Right ventricle myocardium superior (tissue), 1 donor: ENCODE data around the gene ANKLE2. TPM values are rescaled to one million over a fixed set of nuclear protein-coding genes. Genes with fewer than 3 reads are reported as not detected.

Experiments
- ATAC-seq: fragments of 200-7000 bp; cut with Tn5 transposase; one replicate; pipeline ENCODE4 v1.9.1; 2020; ENCODE audit warnings: mild to moderate bottlenecking; ENCODE audit not compliant: poor library complexity
- DNase-seq: peaks from one replicate; pipeline ENCODE4 v3.0.0-alpha.2; 2020
- intact Hi-C: fragments of 100-400 bp; cut with DNase I; formaldehyde crosslinking; loops from one replicate; pipeline ENCODE4 v1.11.2; 2022
- total RNA-seq: library from RNA; stranded (reverse); fragmentation: NEBNext Ultra II Directional; extraction: Animal tissue kit (Norgen Biotek cat#: 25700); gene quantifications from one replicate; pipeline ENCODE4 v1.2.1, GENCODE V29; 2021
- donor health status: DM: no; HTN: yes; CAD: no; lungs with severe emphysema.

ANKLE2 gene
- total RNA-seq, 1 donor from 2014 or later: 25.6 TPM

DNA sequence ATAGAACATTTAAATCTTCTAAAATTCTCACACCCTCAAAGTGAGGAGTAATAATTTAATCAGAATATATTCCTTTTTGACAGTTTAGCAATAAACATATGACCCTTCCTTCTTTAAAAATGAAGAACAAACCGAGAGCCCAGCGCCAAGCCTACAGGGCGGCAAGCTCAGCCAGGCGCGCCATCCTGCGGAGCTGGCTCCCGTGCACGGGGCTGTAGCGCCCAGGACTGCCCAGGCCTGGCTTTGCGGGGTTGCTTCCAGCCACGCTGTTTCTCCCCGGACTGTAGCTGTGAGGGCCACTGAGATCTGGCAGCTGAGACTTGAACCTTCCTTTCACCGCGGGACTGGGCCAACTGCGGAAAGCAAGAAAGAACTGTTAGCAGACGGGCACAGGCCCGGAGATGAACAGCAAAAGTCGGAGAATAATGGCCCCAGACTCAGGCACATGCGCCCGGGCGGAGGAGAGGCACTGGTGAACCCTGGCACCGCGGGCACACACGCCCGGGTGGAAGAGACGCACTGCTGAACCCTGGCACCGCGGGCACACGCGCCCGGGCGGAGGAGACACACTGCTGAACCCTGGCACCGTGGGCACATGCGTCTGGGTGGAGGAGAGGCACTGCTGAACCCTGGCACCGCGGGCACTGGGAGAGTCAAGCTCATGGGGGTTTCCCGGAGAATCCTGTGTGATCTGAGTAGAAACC, 34.4 kb downstream of the ANKLE2 start:
- DNase-seq (peak; percentile 17), ATAC-seq (no peak)
- intact Hi-C loops: no loop called here

DNA sequence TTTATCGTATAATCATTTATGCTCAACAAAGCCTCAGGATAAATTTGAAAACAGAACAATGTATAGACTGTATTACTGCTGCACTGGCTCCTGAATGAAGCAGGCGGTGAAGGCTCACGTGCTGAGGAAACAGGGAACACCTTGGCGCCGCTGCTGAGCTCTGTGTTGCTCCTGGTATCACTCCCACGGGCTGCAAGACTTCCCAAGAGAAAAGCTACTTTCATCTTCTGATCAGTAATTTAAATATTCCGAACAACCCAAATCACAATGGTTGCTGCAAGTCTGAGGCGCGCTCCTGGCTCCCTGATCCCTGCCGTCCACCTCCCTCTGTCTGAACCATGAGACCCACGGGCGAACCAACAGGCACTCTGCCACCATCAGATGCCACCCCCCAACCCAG, 35.2 kb downstream of the ANKLE2 start:
- ATAC-seq: no peak
- intact Hi-C loops: no loop called here

DNA sequence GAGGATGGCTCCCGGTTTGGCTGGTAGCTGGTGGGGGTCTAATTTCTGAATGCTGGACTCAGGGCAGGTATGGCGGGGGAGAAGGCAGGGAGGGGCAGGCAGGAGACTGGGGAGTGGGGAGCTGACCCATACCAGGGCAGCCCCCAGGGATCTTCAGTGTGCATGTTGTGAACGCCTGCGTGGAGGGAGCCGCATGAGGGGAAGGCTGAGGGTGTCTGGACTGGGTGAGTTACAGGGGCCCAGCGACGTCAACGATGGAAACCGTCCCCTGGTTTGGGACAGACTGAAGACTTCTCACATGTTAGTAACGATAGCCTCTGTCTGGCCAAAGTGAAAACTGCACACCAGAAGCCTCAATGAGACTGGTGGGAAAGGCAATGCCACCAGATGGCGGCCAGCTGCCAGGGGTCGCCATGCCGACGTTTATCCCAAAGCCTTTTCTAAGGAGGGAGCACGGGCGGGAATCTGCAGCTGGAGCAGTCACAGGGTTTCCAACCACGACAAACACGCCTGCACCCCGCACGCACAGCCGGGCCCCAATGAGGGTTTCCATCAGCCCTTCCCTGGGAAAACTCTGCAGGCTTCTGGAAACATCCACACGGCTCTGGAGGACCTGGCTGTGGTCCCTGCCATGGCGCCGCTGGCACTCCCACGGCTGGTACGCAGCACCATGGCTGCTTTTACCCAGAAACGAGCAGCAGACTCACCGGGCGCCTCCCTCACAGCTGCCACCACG, 37.0 kb downstream of the ANKLE2 start:
- no peak for ATAC-seq
- peak; percentile 17 for DNase-seq
- intact Hi-C loops: no loop called here

More for the DNA sequence above, 35.2 kb downstream of the ANKLE2 start:
- DNase-seq: peak; percentile 6

DNA sequence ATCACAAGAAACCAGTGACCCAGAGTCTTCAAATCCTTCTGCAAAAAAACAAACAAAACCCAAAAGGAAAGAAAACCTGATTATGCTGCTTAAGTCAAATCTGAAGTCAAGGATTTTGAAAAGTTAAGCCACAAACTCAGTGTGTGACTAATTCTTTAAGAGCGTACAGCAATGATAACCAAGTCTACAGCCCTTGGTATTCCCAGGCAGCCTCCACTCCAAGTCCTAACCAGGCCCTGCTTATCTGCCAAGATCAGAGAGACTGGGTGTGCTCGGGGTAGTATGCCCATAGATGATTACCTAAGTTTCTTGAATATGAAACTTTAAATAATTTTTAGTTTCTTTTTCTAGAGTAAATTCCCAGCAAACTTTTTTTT, 37.9 kb downstream of the ANKLE2 start:
- DNase-seq: no peak
- intact Hi-C loops: no loop called here
- ATAC-seq: no peak

DNA sequence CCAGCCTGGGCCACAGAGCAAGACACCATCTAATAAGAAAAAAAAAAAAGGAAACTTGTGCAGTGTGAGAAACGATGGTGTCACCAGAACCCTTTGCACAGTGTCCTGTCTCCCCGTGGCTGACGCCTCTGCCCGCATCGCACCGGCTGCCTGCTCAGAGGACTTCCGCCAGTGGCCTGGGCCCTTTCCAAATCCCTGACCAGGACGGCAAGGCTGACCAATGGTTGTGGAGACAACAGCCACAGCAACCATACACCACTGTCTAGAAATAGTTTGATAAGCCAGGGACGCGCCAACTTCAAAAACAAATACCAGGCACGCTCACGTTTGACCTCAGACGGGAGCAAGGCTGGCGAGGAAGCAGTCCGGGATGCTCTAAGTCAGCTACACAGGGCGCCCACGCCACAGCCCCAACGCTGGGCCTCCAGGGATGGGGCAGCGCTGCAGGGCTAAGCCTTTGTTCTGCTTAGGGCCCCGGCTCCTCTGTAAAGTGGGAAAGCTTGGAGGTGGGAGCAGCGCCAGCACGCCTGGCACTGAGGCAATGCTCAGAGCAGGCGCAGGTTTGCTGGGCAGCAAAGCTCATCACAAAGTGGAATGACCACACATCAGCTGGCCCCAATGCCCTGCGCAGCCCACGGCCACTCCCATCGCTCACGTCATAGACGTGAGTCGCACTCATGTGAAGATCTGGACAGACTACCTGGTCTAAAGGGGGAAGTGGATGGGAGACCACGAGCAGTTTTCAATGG, 38.4 kb downstream of the ANKLE2 start:
- DNase-seq (peak; percentile 60), ATAC-seq (peak; percentile 86)
- intact Hi-C loops: no loop called here

DNA sequence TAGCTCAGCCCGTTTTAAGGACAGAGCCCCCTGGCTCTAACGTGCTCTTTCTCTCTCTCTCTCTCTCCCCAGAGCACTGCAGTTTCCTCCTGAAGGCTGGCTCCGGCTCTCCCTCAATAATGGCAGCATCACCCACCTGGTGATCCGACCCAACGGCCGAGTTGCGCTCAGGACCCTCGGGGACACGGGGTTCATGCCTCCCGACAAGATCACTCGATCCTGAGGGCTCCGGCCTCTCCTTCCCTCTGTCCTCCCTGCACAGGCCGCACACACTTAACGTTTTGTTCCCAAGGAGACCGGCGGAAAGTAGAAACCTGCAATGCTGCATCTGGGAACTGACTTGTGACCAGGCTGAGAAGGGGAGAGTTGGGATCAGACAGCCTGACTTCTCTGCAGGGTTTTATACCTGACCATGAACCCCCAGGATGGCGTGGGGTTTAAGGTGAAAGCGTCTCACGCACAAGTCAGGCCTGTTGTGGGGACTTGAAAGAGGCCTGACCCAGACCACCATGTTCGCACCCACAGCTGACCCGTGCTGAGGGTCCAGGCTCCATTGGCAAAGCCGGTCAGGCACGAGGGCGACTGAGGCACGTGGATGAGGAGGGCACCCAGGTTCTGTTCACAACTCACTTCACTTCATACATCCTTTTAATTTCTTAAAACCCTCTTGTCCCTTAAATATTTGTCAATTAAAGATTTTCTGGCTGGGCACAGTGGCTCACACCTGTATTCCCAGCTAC, 40.9 kb downstream of the ANKLE2 start:
- DNase-seq (peak; percentile 33), ATAC-seq (no peak)
- intact Hi-C loops: no loop called here

DNA sequence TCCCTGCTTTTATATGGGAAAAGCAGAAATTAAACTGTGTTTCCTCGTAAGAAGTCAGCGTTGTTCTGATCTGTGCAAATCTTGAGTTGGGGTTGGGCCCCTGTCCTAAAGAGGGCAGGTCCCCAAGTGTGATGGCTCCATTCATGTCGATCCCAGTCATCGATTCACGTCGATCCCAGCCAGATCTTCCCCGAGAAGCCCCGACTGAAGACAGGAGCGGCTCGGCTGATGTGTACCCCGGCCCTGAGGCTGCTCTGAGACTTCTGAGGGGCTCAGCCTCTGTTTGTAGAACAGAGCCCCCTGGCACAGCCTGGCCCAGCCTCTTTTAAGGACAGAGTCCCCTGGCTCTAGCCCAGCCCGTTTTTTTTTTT, 41.7 kb downstream of the ANKLE2 start:
- DNase-seq (peak; percentile 26), ATAC-seq (no peak)
- intact Hi-C loops: no loop called here

DNA sequence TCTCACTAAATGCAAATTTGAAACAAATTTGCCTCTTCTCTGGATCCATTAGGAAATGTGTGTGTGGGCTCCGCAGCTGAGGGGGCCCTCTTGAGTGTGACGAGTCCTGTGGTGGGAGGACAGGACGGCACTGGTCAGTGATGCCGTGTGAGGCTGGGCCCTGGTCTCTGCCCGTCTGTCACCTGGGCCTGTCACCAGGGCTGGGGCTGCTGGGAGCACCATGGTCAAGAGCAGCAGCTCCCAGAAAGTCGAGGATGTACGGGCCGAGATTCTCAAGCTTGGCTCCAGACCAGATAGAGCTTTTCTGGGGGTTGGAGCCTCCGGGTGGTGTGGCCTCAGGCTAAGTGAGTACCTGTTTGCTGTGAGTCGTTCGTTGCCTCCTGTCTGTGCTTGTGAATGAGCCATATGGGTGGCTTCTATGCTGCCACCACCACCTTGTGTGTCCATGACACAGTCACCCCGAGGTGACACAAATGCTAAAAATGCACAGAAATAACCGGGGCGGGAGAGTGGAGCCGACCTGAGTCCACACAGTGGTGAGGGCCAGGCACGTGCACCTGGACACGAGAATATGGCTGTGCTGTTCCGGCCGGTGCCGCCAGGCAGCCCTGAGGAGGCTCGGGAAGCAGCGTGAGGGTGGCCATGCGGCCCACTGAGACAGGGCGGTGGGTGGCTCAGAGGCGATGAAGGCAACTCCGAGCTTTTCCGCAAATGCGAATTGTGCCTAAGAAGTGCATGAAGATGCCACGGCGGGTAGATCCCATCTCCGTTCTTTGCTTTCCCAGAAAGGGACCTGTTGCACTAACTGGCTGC, 42.3 kb downstream of the ANKLE2 start:
- peak; percentile 35 for DNase-seq
- intact Hi-C loops: no loop called here
- ATAC-seq: no peak

DNA sequence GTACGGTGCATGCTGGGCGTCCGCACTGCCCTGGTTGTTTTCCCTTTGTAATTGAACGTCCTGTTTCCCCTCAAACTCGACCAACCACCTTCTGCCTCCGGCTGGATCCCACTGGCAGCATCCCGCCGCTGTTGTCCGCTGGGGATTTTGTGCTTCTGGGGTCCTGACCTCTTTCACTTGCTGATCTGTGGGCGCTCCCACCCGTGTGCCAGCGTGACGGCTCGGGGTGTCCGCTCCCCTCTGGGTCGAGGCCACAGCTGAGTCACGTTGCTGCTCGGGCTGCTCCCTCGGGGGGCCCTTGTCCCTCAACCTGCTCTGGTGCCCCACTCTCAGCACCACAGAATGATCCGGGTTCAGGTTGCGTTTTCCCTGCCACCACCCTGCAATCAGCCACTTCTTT, 43.0 kb downstream of the ANKLE2 start:
- no peak for ATAC-seq
- intact Hi-C loops: no loop called here

DNA sequence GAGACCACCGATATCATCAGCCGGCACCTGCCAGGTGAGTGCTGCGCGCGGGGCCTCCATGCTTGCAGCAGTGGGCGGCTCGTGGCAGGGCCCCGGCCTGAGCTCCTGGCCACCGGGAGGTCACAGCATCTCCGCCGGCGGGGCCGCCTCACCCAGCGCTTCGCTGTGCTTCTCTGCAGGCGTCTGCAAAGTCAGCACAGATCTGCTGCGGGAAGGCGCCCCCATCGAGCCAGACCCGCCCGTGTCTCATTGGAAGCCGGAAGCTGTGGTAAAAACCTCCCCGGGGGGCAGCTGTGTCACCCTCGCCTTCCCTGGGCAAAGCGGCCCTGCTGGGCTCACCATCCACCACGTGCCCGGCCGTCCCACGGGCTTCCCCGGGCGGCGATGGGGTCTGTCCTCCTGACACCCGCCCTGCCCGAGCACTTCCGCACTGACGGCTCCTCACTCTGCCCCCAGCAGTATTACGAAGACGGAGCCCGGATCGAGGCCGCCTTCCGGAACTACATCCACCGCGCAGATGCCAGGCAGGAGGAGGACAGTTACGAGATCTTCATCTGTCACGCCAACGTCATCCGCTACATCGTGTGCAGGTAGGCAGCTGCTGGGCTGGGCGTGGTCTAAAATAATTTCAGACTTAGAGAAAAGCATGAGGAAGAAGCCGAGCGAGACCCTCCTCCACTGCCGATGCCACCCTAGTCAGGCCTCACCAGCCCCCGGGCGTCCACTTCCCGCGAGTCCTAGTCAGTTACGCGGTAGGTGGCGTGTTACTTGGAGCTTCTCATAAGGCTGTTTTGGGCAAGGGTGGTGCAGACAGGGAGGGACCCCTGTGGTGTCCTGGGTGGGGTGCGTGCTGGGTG, 43.9 kb downstream of the ANKLE2 start:
- DNase-seq (peak; percentile 40), ATAC-seq (no peak)
- intact Hi-C loops: no loop called here

More for the DNA sequence above, 43.0 kb downstream of the ANKLE2 start:
- peak; percentile 30 for DNase-seq

DNA sequence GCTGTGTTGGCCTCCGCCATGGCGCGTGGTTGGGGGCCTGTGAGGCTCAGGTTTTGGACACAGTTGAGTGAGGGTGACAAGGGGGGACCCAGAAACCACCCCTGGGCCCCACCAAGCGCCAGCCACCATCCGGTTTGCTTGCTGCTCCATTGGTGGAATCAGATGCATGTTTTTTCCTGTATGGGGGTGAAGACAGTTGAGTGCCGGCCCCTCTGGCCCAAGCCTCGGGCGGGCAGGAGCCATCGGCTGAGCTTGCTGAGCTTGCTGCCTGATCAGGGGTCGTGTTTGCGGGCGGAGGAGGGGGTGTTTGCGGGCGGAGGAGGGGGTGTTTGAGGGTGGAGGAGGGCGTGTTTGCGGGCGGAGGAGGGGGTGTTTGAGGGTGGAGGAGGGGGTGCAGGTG, 44.6 kb downstream of the ANKLE2 start:
- ATAC-seq (no peak), DNase-seq (peak; percentile 36)
- intact Hi-C loops: no loop called here

DNA sequence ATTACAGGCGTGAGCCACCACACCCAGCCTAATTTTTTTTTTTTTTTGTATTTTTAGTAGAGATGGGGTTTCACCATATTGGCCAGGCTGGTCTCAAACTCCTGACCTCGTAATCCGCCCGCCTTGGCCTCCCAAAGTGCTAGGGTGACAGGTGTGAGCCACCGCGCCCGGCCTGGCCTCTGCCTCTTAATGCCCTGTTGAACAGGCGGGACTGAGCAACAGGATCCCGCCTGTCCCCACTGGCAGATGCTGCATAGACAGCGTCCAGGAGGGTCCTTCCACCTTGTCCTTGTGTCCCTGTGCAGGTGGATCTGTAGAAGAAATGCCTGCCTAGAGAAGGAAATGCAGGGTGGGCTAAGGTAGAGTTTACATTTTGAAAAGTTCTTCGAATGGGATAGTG, 45.3 kb downstream of the ANKLE2 start:
- intact Hi-C loops: no loop called here
- ATAC-seq (no peak), DNase-seq (peak; percentile 17)

DNA sequence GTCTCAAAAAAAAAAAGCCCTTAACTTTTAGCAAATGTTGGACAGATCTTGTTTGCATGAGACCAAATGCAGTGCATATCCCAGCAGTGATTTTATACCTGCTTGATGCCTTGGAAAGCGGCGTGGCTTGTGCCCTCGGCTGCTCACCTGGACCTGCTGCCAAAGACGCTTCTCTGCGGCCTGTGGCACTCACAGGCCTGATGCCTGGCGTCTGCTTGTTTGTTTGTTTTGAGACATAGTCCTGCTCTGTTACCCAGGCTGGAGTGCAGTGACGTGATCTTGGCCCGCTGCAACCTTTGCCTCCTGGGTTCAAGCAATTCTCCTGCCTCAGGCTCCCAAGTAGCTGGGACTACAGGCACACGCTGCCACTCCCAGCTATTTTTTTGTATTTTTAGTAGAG, 45.8 kb downstream of the ANKLE2 start:
- intact Hi-C loops: no loop called here
- DNase-seq: peak; percentile 8
- ATAC-seq: no peak

DNA sequence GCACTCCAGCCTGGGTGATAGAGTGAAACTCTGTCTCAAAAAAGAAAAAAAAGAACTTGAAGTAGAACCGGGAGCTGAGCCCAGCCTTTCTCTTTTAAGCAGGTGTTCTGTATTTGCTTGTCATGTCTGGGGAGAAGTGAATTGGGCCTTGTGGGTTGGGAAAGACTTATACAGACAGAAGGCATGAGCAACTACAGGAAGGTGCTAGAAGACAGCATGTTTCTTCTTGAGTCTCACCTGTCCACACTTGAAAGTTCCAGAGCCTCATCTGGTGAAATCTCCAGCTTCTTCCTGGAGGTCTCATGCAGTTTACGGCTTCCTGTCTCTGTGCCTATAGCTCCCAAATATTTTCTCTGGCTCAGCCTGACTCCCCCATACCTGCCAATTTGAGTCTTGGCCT, 48.5 kb downstream of the ANKLE2 start:
- no peak for DNase-seq
- ATAC-seq: no peak
- intact Hi-C loops: no loop called here

DNA sequence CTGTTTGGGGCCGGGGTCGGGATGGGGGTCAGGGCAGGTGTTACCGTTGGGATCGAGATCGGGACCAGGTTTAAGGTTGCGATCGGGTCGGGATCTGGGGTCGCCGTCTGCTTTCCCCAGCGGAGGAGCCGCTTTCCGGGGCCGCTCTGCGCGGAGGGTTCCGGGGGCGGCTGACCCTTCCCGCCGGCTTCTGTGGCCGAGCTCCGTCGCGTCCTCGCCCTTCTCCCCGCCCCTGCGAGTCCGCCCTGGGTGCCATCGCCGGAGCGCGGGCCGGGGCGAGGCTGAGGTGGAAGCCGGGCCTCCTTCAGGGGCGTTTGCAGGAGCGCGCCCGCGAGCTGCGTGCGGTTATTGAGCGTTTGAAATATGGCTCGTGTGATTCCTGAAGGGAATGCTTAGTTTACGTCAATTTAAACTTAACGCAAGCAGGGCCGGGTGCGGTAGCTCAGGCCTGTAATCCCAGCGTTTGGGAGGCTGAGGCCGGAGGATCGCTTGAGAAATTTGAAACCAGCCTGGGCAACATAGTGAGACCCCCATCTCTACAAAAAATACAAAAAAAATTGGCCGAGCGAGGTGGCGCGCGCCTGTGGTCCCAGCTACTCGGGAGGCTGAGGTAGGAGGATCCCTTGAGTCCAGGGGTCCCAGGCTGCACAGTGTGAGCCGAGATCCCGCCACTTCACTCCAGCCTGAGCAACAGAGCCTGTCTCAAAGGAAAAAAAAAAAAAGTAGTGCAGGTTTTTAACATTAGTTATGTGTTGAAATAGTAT, 50.4 kb downstream of the ANKLE2 start:
- intact Hi-C loops: no loop called here
- no peak for DNase-seq

DNA sequence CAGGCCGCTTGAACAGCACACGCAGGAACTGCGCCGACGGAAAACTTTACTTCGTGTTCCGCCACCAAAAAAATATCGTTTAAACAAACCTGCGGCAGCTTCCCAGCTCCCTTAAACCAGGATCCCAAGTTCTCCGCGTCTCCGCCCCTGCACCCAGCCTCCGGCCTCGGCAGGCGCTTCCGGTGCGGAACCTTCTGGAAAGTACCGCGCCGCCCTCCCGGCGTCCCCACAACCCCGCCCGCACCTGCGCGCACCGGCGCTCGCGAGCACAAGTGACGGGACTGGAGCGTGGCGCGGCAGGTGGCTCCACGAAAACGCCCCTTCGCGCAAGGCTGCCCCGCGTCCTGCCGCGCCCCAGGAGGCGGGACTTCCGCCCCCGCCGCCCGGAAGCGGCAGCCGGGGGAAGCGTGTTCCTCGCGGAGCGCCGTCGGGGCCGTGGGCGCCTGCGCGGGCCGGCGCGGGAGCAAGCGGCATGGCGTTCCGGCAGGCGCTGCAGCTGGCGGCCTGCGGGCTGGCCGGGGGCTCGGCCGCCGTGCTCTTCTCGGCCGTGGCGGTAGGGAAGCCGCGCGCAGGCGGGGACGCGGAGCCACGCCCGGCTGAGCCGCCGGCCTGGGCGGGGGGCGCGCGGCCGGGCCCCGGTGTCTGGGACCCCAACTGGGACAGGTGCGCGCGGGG, 51.1 kb downstream of the ANKLE2 start, which contains the start of gene PGAM5:
PGAM5 (plus strand) TSS at position 438 of the 675 bp plus-strand sequence; CDS start at position 473, 35 bp downstream.
- intact Hi-C loops: no loop called here
- DNase-seq (peak; percentile 88), ATAC-seq (peak; percentile 97)

More for the DNA sequence above, 50.4 kb downstream of the ANKLE2 start:
- ATAC-seq: no peak
